ENCODE data around the gene CDCP2.

CDCP2 gene

DNA sequence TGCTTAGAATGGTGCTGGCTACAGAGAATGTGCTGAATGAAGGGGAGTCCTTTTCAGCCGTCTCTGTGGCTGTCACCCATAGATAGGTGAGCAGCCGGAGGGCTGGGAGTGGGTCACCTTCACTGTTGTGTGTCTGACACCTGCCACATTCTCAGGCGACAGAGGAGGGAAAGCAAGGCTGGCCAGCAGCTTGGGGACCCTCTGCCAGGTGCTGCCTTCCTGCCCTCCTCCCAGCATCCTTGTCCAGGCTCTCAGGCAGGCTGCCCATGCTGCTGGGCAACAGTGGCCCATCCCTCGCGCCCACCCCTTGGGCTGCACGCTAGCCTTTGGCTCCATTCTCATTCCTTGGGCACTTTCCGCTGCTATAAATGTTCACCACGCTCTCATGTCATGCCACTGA is 24.9 kb upstream of the CDCP2 start:
- no peak for DNase-seq (ENCODE audit: low read depth, low spot score)
- TF ChIP-seq, protein P1, sequence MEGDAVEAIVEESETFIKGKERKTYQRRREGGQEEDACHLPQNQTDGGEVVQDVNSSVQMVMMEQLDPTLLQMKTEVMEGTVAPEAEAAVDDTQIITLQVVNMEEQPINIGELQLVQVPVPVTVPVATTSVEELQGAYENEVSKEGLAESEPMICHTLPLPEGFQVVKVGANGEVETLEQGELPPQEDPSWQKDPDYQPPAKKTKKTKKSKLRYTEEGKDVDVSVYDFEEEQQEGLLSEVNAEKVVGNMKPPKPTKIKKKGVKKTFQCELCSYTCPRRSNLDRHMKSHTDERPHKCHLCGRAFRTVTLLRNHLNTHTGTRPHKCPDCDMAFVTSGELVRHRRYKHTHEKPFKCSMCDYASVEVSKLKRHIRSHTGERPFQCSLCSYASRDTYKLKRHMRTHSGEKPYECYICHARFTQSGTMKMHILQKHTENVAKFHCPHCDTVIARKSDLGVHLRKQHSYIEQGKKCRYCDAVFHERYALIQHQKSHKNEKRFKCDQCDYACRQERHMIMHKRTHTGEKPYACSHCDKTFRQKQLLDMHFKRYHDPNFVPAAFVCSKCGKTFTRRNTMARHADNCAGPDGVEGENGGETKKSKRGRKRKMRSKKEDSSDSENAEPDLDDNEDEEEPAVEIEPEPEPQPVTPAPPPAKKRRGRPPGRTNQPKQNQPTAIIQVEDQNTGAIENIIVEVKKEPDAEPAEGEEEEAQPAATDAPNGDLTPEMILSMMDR (IDR thresholded peaks at IDR 0.05; ENCODE audit: insufficient read depth, low read length, missing control alignments), result no peak
- ChIA-PET CTCF (interaction anchor here (1.0 kb wide), 1 partner anchor 9 kb away, joined by 3 read pairs; no protein-coding TSS in a partner anchor), POLR2A (no interaction called here)
- no peak overlapping the region for H3K4me3 ChIP-seq (ENCODE audit: low read depth, low read length)

DNA sequence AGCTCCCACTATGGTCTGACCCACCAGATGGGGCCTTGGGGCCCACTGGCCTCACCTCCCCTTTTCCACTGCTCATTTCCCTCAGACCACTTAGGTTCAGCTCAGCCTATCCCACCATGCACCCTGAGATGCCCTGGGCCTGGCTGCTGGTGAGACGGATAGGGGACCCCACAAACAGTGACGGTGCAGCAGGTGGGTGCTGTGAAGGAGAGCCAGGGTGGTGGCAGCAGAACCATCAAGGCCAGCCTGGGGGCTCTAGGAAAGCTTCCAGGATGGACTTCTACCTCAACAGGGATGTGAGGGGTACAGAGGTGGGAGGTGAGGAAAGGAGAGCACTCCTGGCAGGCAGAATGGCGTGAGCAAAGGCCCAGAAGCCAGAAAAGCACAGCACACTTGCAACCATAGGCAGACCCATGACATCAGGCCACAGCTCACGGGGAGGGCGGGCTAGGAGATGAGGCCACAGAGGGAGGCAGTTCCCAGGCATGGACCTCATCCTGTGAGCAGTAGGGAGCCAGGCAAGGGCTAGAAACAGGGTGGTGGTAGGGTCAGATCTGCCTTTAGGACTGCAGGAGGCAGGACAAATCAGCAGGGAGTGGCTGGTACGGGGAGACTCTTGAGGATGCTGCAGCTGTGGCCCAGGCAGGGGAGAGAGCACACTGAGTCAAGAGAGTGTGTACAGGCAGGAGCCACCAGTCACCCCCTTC is 24.0 kb upstream of the CDCP2 start:
- ChIA-PET CTCF (no interaction called here), POLR2A (no interaction called here)

DNA sequence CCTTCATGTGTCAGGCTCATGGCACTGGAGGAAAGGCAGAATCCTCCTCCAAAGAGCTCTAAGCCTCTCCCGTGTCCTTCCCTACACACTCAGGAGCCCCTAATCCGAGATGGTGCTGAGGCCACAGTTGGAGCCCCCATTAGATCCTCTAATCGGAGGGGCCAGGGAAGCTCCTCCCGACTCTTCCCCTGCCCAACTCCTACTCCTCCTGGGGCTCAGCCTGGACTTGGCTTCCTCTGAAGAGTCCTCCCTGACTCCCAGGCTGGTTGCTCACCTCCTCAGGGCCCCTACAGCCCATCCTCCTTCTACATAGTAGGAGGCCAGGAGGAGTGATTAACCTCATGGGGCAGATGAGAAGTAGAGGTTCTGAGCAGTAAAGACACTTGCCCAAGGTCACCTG is 21.3 kb upstream of the CDCP2 start:
- no peak for DNase-seq (ENCODE audit: low read depth, low spot score)
- ChIA-PET CTCF (interaction anchor here (0.7 kb wide), 1 partner anchor 316 kb away, joined by 3 read pairs; no protein-coding TSS in a partner anchor), POLR2A (no interaction called here)
- no peak overlapping the region for H3K4me3 ChIP-seq (ENCODE audit: low read depth, low read length)
- TF ChIP-seq, protein P1 (IDR thresholded peaks at IDR 0.05; ENCODE audit: insufficient read depth, low read length, missing control alignments), result no peak

More for the DNA sequence above, 24.0 kb upstream of the CDCP2 start:
- DNase-seq (ENCODE audit: low read depth, low spot score), result no peak
- TF ChIP-seq, protein P1 (IDR thresholded peaks at IDR 0.05; ENCODE audit: insufficient read depth, low read length, missing control alignments), result no peak
- no peak overlapping the region for H3K4me3 ChIP-seq (ENCODE audit: low read depth, low read length)

DNA sequence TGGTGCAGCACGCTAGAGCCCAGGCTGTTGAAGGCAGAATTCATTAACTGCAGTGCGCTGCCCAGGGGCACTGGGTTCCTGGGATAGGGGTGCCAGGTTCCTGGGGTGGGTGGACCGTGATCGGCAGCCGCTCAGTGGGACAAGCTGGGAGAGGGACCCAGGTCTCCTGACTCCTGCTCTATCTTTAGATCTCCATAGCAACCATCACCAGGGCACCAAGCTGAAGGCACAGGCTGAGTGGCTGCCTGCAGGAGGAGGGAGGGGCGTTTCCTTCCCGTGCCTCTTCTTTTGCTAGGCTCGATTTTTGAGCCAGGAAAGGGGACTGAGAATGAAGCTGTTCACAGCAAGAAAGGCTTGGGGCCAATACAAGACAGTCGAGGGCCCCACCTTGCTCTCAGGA is 20.9 kb upstream of the CDCP2 start:
- ChIA-PET POLR2A (no interaction called here), CTCF (interaction anchor here (0.7 kb wide), 1 partner anchor 316 kb away, joined by 3 read pairs; no protein-coding TSS in a partner anchor)

DNA sequence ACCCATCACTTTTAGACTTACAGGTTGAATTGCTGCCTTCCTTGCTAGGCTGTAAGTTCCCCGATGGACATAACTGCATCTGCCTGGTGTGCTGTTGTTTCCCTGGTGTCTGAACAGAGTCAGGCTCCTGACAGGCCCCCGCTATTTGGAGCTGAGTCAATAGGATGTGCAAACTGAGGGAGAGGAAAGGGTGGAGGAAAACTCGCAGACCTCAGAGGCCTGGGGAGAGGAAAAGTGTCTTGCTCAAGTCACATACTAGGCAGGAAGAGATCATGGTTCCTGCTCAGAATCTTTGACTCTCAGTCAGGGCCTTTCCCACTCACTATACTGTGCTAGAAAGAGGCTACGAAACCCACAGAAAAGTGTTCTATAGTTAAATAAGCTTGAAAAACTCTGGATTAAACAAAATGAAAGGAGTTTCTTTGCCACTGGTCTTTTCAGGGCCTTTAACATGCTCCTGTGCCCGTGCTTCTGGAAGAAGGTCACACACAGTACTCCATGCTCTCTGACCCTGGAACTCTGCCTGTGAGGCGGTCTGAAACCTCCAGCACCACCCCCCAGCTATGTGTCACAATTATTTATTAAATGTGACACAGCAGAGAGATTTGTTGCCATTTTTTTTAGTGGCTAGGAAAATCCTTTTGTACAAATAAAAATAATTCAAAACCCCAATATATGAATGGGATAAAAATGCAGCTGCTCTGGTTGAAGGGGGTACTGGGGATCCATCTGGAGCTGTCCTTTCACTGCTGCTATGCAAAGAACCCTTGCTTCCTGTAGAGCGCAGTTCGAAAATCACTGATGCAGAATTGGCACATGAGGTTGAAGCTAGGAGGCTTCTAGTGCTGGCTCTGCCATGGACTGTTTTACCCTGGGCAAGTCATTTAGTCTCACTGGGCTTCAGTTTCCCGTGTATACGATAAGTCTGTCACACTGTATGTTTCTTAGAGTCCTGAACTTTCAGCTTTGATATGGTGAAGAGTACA is 20.1 kb upstream of the CDCP2 start:
- ChIA-PET POLR2A (no interaction called here), CTCF (interaction anchor here (0.7 to 1.5 kb wide), 3 partner anchors 9 to 317 kb away, joined by 3 to 6 read pairs (median 5); no protein-coding TSS in a partner anchor)
- no peak overlapping the region for H3K4me3 ChIP-seq (ENCODE audit: low read depth, low read length)
- TF ChIP-seq, protein P1 (IDR thresholded peaks at IDR 0.05; ENCODE audit: insufficient read depth, low read length, missing control alignments), result no peak
- DNase-seq (ENCODE audit: low read depth, low spot score), result no peak

More for the DNA sequence above, 20.9 kb upstream of the CDCP2 start:
- no peak for DNase-seq (ENCODE audit: low read depth, low spot score)
- H3K4me3 ChIP-seq (ENCODE audit: low read depth, low read length), result no peak overlapping the region
- TF ChIP-seq, protein P1 (IDR thresholded peaks at IDR 0.05; ENCODE audit: insufficient read depth, low read length, missing control alignments), result no peak

DNA sequence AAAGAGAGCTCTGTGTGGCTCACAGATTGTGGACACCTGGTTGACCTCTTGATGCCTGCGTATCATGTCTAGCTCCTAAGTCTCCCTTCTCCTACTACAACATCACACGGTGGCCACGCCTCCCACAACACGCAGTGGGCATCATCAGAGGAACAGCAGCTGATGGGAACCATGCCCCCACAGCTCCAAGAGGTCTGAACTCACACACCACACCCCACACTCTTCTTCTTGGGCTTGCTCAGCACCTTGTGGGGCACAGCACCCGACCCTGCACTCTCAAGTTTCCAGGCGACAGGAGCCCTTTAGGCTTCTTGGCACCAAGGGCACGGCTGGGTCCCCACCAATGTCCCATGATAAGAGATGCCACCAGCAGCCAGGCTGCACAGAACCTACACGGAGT is 18.8 kb upstream of the CDCP2 start:
- no peak overlapping the region for H3K4me3 ChIP-seq (ENCODE audit: low read depth, low read length)
- TF ChIP-seq, protein P1 (IDR thresholded peaks at IDR 0.05; ENCODE audit: insufficient read depth, low read length, missing control alignments), result no peak
- POLR2A ChIA-PET, result no interaction called here
- CTCF ChIA-PET, result interaction anchor here (1.5 kb wide), 1 partner anchor 10 kb away, joined by 6 read pairs; no protein-coding TSS in a partner anchor
- DNase-seq (ENCODE audit: low read depth, low spot score), result no peak
